ENCODE results near the gene CYP26C1. TPM values are rescaled to one million over a fixed set of nuclear protein-coding genes. Genes with fewer than 3 reads are reported as not detected.

Gene CYP26C1
- total and polyA plus RNA-seq, 8 donors = 0.09 to 0.42 (median 0.18) TPM; not detected in 5

DNA sequence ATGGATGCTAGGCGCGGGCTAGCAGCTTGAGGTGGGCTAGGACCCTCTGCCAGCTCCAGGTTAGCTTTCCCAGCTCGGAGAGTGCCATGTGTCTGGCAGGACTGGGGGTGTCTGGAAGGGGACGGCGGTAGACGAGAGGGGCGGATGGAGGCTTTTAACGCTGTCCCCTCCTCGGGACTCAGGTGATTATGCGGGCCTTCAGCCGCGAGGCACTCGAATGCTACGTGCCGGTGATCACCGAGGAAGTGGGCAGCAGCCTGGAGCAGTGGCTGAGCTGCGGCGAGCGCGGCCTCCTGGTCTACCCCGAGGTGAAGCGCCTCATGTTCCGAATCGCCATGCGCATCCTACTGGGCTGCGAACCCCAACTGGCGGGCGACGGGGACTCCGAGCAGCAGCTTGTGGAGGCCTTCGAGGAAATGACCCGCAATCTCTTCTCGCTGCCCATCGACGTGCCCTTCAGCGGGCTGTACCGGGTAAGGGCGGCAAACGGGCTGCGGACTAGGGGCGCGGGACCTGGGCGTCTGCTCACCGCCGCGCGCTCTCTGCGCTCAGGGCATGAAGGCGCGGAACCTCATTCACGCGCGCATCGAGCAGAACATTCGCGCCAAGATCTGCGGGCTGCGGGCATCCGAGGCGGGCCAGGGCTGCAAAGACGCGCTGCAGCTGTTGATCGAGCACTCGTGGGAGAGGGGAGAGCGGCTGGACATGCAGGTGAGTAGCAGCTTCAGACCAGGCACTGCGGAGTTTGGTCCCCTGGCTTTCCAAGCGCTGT, 14.2 kb downstream of the CYP26C1 start:
- Histone ChIP-seq H3K4me1 (peaks cover 22 to 36% of the 10 kb centered on the region in 2 donors), H3K27ac (no peak overlapping the region), H3K9me3 (no peaks in the 10 kb centered on the region), H3K36me3 (no peaks in the 10 kb centered on the region), H3K27me3 (peaks cover 59 to 100% of the 10 kb centered on the region in 2 donors), H3K4me3 (no peak overlapping the region)
- no peak for ATAC-seq
- peak in 1 of 4 donors; percentile 72 for DNase-seq
- intact Hi-C loops (cut with DNase I) = no loop called here
- TF ChIP-seq, protein P1, sequence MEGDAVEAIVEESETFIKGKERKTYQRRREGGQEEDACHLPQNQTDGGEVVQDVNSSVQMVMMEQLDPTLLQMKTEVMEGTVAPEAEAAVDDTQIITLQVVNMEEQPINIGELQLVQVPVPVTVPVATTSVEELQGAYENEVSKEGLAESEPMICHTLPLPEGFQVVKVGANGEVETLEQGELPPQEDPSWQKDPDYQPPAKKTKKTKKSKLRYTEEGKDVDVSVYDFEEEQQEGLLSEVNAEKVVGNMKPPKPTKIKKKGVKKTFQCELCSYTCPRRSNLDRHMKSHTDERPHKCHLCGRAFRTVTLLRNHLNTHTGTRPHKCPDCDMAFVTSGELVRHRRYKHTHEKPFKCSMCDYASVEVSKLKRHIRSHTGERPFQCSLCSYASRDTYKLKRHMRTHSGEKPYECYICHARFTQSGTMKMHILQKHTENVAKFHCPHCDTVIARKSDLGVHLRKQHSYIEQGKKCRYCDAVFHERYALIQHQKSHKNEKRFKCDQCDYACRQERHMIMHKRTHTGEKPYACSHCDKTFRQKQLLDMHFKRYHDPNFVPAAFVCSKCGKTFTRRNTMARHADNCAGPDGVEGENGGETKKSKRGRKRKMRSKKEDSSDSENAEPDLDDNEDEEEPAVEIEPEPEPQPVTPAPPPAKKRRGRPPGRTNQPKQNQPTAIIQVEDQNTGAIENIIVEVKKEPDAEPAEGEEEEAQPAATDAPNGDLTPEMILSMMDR (IDR thresholded peaks at IDR 0.05) = no peak

DNA sequence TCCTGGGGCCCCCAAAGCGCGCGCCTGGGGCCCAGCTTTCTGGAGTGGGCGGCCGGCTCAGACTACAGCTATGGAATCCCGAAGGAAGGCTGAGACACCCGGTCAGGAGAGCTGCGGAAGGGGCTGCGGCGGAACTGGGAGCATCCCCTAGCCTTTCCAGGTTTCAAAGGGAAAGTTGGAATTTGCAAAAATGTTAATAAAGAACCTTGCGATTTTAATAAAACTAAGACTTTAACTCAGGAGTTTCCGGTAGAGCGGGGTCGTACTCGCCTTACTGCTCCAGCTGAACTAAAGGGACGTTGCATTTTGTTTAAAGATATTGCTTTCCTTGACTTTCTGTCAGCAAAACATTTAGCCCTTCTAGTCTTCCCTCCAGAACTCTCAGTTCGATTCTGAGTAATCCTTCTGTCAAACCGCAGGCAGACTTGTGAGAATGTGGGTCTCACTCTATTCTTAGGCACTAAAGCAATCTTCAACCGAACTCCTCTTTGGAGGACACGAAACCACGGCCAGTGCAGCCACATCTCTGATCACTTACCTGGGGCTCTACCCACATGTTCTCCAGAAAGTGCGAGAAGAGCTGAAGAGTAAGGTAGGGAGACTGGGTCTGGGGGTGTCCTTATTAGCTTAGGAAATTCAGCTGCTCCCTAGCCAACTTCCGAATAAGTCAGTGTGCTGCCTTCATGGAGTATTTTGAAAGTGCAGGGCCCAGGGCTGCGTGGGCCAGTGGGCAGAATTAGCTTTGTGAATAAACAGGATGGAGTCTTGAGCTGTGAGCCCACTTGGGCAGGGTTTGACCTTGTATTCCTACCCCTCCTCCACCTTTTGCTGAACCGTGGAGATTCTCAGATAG, 15.0 kb downstream of the CYP26C1 start:
- ATAC-seq (no peak), DNase-seq (no peak)
- H3K27ac ChIP-seq = no peak overlapping the region
- no peaks in the 10 kb centered on the region for H3K36me3 ChIP-seq
- H3K27me3 ChIP-seq = peaks cover 52 to 100% of the 10 kb centered on the region in 2 donors
- H3K4me3 ChIP-seq = no peak overlapping the region
- intact Hi-C loops (cut with DNase I) = no loop called here
- TF ChIP-seq, protein P1 (IDR thresholded peaks at IDR 0.05) = no peak
- H3K9me3 ChIP-seq = no peaks in the 10 kb centered on the region
- H3K4me1 ChIP-seq = peaks cover 22 to 42% of the 10 kb centered on the region in 2 donors

DNA sequence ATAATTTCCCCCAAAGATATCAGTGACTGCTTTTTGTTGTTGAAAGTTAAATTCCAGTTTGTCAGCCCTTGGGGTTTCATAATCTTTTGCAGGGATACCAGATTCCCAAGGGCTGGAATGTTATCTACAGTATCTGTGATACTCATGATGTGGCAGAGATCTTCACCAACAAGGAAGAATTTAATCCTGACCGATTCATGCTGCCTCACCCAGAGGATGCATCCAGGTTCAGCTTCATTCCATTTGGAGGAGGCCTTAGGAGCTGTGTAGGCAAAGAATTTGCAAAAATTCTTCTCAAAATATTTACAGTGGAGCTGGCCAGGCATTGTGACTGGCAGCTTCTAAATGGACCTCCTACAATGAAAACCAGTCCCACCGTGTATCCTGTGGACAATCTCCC, 16.3 kb downstream of the CYP26C1 start:
- intact Hi-C loops (cut with DNase I) = no loop called here
- Histone ChIP-seq H3K36me3 (no peaks in the 10 kb centered on the region), H3K4me1 (peaks cover 21 to 40% of the 10 kb centered on the region in 2 donors), H3K27me3 (peaks cover 42 to 91% of the 10 kb centered on the region in 2 donors), H3K27ac (no peak overlapping the region), H3K9me3 (no peaks in the 10 kb centered on the region), H3K4me3 (no peak overlapping the region)
- DNase-seq (no peak), ATAC-seq (no peak)
- TF ChIP-seq, protein P1 (IDR thresholded peaks at IDR 0.05) = no peak

DNA sequence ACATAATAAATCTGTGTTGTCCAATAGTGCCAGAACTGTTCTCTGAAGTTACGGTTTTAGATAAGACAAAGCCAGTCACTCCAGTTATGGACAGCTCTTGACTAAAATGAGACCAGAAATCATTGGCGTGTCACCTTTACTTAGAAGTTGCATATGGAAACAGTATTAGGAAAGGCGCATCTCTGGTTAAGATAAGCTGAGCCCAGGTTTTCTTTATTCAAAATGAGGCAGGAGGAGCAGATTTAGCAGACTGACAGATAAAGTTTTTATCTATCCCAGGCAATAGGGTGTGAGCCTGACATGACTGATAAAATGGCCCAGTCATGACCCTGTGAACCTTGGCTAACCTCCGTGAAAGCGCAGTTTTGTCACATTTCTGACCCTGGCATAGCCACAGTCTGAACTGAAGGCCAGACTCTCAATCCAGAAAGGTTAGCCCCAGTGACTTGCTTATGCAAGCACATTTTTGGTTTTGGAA, 17.3 kb downstream of the CYP26C1 start:
- Histone ChIP-seq H3K4me3 (no peak overlapping the region), H3K4me1 (peaks cover 15 to 30% of the 10 kb centered on the region in 2 donors), H3K27me3 (peaks cover 31 to 81% of the 10 kb centered on the region in 2 donors), H3K27ac (no peak overlapping the region), H3K9me3 (no peaks in the 10 kb centered on the region), H3K36me3 (no peaks in the 10 kb centered on the region)
- no peak for ATAC-seq
- no peak for DNase-seq
- intact Hi-C loops (cut with DNase I) = no loop called here
- TF ChIP-seq, protein P1 (IDR thresholded peaks at IDR 0.05) = no peak

Data from left lung (tissue), 10 donors.